ENCODE results near the gene TMC3. TPM values are rescaled to one million over a fixed set of nuclear protein-coding genes. Genes with fewer than 3 reads are reported as not detected.

The TMC3 gene
- total RNA-seq, 1 donor from 2014 or later: 0.52 TPM

DNA sequence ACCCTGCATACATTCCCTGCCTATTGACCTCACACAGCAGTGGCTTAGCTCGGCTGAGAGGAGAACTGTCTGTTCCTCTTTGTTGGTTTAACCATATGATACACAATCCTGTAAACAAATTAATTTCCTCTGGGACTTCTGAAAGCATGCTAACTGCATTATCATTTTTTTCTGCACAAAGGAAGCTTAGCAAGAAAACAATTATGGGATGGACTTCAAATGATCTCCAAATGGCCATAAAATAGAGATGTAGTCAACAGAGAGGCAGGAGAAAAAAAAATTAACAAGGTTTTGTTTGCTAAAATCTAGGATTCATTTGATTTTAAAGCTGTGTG is 14.4 kb upstream of the TMC3 start:
- H3K9ac ChIP-seq (ENCODE audit: low read length): no peak overlapping the region
- H3K9me3 Mint-ChIP-seq (ENCODE audit: unreplicated experiment): peaks cover 7% of the 10 kb centered on the region
- peaks cover 4% of the 10 kb centered on the region for H3K36me3 Mint-ChIP-seq (ENCODE audit: low read depth, unreplicated experiment)
- no peaks in the 10 kb centered on the region for H4K20me1 ChIP-seq (ENCODE audit: insufficient read depth, low read length)
- H2AFZ ChIP-seq (ENCODE audit: low read depth, low read length): no peak overlapping the region
- no peaks in the 10 kb centered on the region for H3K27me3 ChIP-seq (ENCODE audit: insufficient read depth, low read length)
- no peak overlapping the region for H3K4me2 ChIP-seq (ENCODE audit: low read length)
- no peaks in the 10 kb centered on the region for H3K4me1 ChIP-seq (ENCODE audit: insufficient read depth, low read length)
- no peak overlapping the region for H3K27ac Mint-ChIP-seq (ENCODE audit: unreplicated experiment)
- H3K79me2 ChIP-seq (ENCODE audit: insufficient read depth, low read length): no peaks in the 10 kb centered on the region
- H3K4me1 Mint-ChIP-seq (ENCODE audit: low read depth, unreplicated experiment): no peaks in the 10 kb centered on the region
- H3K4me3 Mint-ChIP-seq (ENCODE audit: unreplicated experiment): no peak overlapping the region
- FAIRE-seq (no peak), DNase-seq (ENCODE audit: low read depth) (no peak)
- TF ChIP-seq EZH2 (IDR thresholded peaks at IDR 0.05; ENCODE audit: insufficient read depth, low read length): no peak
- TF ChIP-seq, protein P1, sequence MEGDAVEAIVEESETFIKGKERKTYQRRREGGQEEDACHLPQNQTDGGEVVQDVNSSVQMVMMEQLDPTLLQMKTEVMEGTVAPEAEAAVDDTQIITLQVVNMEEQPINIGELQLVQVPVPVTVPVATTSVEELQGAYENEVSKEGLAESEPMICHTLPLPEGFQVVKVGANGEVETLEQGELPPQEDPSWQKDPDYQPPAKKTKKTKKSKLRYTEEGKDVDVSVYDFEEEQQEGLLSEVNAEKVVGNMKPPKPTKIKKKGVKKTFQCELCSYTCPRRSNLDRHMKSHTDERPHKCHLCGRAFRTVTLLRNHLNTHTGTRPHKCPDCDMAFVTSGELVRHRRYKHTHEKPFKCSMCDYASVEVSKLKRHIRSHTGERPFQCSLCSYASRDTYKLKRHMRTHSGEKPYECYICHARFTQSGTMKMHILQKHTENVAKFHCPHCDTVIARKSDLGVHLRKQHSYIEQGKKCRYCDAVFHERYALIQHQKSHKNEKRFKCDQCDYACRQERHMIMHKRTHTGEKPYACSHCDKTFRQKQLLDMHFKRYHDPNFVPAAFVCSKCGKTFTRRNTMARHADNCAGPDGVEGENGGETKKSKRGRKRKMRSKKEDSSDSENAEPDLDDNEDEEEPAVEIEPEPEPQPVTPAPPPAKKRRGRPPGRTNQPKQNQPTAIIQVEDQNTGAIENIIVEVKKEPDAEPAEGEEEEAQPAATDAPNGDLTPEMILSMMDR (IDR thresholded peaks at IDR 0.05; ENCODE audit: insufficient read depth, low read depth, low read length): no peak
- no peaks in the 10 kb centered on the region for H3K36me3 ChIP-seq (ENCODE audit: insufficient read depth, low read length)
- no peak overlapping the region for H3K27ac ChIP-seq (ENCODE audit: low read depth, low read length)
- no peak overlapping the region for H3K4me3 ChIP-seq (ENCODE audit: insufficient read depth, low read depth, low read length)
- H3K27me3 Mint-ChIP-seq (ENCODE audit: low read depth, unreplicated experiment): no peaks in the 10 kb centered on the region
- no peaks in the 10 kb centered on the region for H3K9me3 ChIP-seq (ENCODE audit: insufficient read depth, low read depth, low read length)

DNA sequence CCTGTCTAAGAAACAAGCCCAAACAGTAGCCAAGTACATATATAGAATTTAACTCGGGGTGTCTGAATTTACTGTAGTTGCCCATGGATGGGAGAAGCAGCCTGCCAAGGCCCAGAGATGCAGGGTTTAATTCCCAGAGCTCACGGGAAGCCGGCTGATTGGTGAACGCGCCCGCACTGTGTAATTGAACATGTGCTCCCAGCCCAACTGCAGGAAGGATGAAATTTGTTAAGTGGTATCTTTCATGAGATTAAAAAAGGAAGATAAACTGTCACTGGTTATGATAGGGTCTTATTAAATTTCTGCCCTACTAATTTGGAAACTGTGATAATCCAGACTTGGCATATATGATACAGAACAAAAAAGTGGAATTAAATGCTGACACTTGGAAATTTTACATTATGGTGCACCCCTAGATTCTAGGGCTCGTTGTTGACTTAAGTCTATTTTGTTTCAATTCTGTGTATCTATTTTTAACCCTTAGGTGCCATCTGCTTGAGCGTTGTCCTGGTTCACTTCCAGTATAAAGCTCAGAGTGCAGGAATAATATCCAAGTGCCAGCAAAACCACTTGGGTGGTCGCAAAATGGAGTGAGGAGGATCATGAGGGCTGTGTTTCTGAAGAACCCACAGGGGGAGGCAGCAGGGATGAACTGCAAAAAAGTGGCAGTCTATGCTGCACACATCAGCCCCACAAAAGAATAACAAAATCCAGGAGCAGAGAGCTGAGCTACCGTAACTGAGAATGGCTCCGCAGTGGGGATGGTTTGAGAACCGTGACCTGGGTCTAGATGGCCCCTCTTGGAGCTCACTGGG is 13.8 kb upstream of the TMC3 start:
- no peaks in the 10 kb centered on the region for H4K20me1 ChIP-seq (ENCODE audit: insufficient read depth, low read length)
- no peak overlapping the region for H3K9ac ChIP-seq (ENCODE audit: low read length)
- FAIRE-seq (no peak), DNase-seq (ENCODE audit: low read depth) (no peak)
- no peak overlapping the region for H3K4me2 ChIP-seq (ENCODE audit: low read length)
- Mint-ChIP-seq H3K36me3 (ENCODE audit: low read depth, unreplicated experiment) (peaks cover 4% of the 10 kb centered on the region), H3K9me3 (ENCODE audit: unreplicated experiment) (peaks cover 7% of the 10 kb centered on the region), H3K4me1 (ENCODE audit: low read depth, unreplicated experiment) (no peaks in the 10 kb centered on the region), H3K27ac (ENCODE audit: unreplicated experiment) (no peak overlapping the region), H3K4me3 (ENCODE audit: unreplicated experiment) (no peak overlapping the region), H3K27me3 (ENCODE audit: low read depth, unreplicated experiment) (no peaks in the 10 kb centered on the region)
- no peaks in the 10 kb centered on the region for H3K79me2 ChIP-seq (ENCODE audit: insufficient read depth, low read length)
- no peaks in the 10 kb centered on the region for H3K4me1 ChIP-seq (ENCODE audit: insufficient read depth, low read length)
- no peak for TF ChIP-seq EZH2 (IDR thresholded peaks at IDR 0.05; ENCODE audit: insufficient read depth, low read length)
- TF ChIP-seq, protein P1 (IDR thresholded peaks at IDR 0.05; ENCODE audit: insufficient read depth, low read depth, low read length): no peak
- H3K27me3 ChIP-seq (ENCODE audit: insufficient read depth, low read length): no peaks in the 10 kb centered on the region
- no peaks in the 10 kb centered on the region for H3K36me3 ChIP-seq (ENCODE audit: insufficient read depth, low read length)
- no peak overlapping the region for H2AFZ ChIP-seq (ENCODE audit: low read depth, low read length)
- H3K9me3 ChIP-seq (ENCODE audit: insufficient read depth, low read depth, low read length): no peaks in the 10 kb centered on the region
- H3K4me3 ChIP-seq (ENCODE audit: insufficient read depth, low read depth, low read length): no peak overlapping the region
- H3K27ac ChIP-seq (ENCODE audit: low read depth, low read length): no peak overlapping the region

DNA sequence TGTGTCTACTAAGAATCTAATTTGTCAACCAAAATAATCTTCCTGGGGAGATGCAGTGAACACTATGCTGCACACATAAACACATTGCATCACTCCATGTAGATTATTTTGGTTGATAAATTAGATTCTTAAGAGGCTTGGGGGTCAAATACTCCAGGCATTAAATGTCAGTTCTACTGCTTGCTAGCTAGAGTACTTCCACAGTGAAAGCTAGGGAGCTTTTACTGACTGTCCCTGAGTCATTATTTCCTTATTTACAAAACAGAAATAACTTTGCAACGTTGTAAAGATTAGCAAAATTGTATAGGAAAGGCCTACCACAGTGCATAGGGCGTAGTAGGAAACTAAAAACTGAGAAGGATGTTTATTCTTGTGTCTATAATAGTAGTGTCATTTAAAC is 12.9 kb upstream of the TMC3 start:
- no peaks in the 10 kb centered on the region for H3K9me3 ChIP-seq (ENCODE audit: insufficient read depth, low read depth, low read length)
- H3K4me1 ChIP-seq (ENCODE audit: insufficient read depth, low read length): no peaks in the 10 kb centered on the region
- FAIRE-seq (no peak), DNase-seq (ENCODE audit: low read depth) (no peak)
- H3K4me2 ChIP-seq (ENCODE audit: low read length): no peak overlapping the region
- H3K27ac Mint-ChIP-seq (ENCODE audit: unreplicated experiment): no peak overlapping the region
- no peak overlapping the region for H3K4me3 Mint-ChIP-seq (ENCODE audit: unreplicated experiment)
- no peaks in the 10 kb centered on the region for H3K36me3 ChIP-seq (ENCODE audit: insufficient read depth, low read length)
- no peaks in the 10 kb centered on the region for H3K4me1 Mint-ChIP-seq (ENCODE audit: low read depth, unreplicated experiment)
- H3K9me3 Mint-ChIP-seq (ENCODE audit: unreplicated experiment): peaks cover 7% of the 10 kb centered on the region
- H2AFZ ChIP-seq (ENCODE audit: low read depth, low read length): no peak overlapping the region
- TF ChIP-seq, protein P1 (IDR thresholded peaks at IDR 0.05; ENCODE audit: insufficient read depth, low read depth, low read length): no peak
- TF ChIP-seq EZH2 (IDR thresholded peaks at IDR 0.05; ENCODE audit: insufficient read depth, low read length): no peak
- H3K27me3 ChIP-seq (ENCODE audit: insufficient read depth, low read length): no peaks in the 10 kb centered on the region
- H3K4me3 ChIP-seq (ENCODE audit: insufficient read depth, low read depth, low read length): no peak overlapping the region
- H3K27me3 Mint-ChIP-seq (ENCODE audit: low read depth, unreplicated experiment): no peaks in the 10 kb centered on the region
- H3K9ac ChIP-seq (ENCODE audit: low read length): no peak overlapping the region
- no peaks in the 10 kb centered on the region for H4K20me1 ChIP-seq (ENCODE audit: insufficient read depth, low read length)
- H3K27ac ChIP-seq (ENCODE audit: low read depth, low read length): no peak overlapping the region
- no peaks in the 10 kb centered on the region for H3K79me2 ChIP-seq (ENCODE audit: insufficient read depth, low read length)
- peaks cover 4% of the 10 kb centered on the region for H3K36me3 Mint-ChIP-seq (ENCODE audit: low read depth, unreplicated experiment)
